ENCODE data around the gene IMMT. TPM values are rescaled to one million over a fixed set of nuclear protein-coding genes. Genes with fewer than 3 reads are reported as not detected.

The IMMT gene
- total RNA-seq, 4 donors from 2014 or later, result 42.6 to 54.3 (median 46.6) TPM

GRCh38 chr2:86147793-86148192 is 47.5 kb downstream of the IMMT start:
- H3K4me3 ChIP-seq, result no peak overlapping the region
- DNase-seq (ENCODE audit: low spot score in 2 of 2), result no peak
- no peaks in the 10 kb centered on the region for H3K4me1 ChIP-seq
- no peak overlapping the region for H3K27ac ChIP-seq
- no peaks in the 10 kb centered on the region for H3K9me3 ChIP-seq
- no peaks in the 10 kb centered on the region for H3K27me3 ChIP-seq
- 86 to 91% methylated on average over 2 of the region's 2 CpGs for WGBS, 2 donors
- peaks cover 0 to 86% (median 33%) of the 10 kb centered on the region in 3 donors for H3K36me3 ChIP-seq
- TF ChIP-seq EP300 (IDR thresholded peaks at IDR 0.05) (no peak), CTCF (IDR thresholded peaks at IDR 0.05) (no peak), POLR2A (IDR thresholded peaks at IDR 0.05) (no peak)

- H3K27me3 ChIP-seq, result no peaks in the 10 kb centered on the region
- no peaks in the 10 kb centered on the region for H3K9me3 ChIP-seq
- H3K4me1 ChIP-seq, result no peaks in the 10 kb centered on the region
- H3K36me3 ChIP-seq, result peaks cover 0 to 91% (median 16%) of the 10 kb centered on the region in 3 donors
- 74% methylated on average over 14 of the region's 14 CpGs for WGBS, 2 donors
- H3K4me3 ChIP-seq, result no peak overlapping the region
- TF ChIP-seq EP300 (IDR thresholded peaks at IDR 0.05) (no peak), CTCF (IDR thresholded peaks at IDR 0.05) (no peak), POLR2A (IDR thresholded peaks at IDR 0.05) (no peak)
- H3K27ac ChIP-seq, result no peak overlapping the region
- no peak for DNase-seq (ENCODE audit: low spot score in 2 of 2)
Measured at GRCh38 chr2:86143926-86144685, 51.2 kb downstream of the IMMT start.

GRCh38 chr2:86143307-86143706 is 52.0 kb downstream of the IMMT start:
- TF ChIP-seq POLR2A (IDR thresholded peaks at IDR 0.05) (no peak), EP300 (IDR thresholded peaks at IDR 0.05) (no peak), CTCF (IDR thresholded peaks at IDR 0.05) (no peak)
- 86 to 88% methylated on average over 6 of the region's 6 CpGs for WGBS, 2 donors
- Histone ChIP-seq H3K27me3 (no peaks in the 10 kb centered on the region), H3K27ac (no peak overlapping the region), H3K9me3 (no peaks in the 10 kb centered on the region), H3K36me3 (peaks cover 0 to 91% (median 16%) of the 10 kb centered on the region in 3 donors), H3K4me1 (no peaks in the 10 kb centered on the region), H3K4me3 (no peak overlapping the region)
- no peak for DNase-seq (ENCODE audit: low spot score in 2 of 2)

- peaks cover 0 to 91% (median 13%) of the 10 kb centered on the region in 3 donors for H3K36me3 ChIP-seq
- WGBS, 2 donors, result 54 to 59% methylated on average over 3 of the region's 3 CpGs
- TF ChIP-seq EP300 (IDR thresholded peaks at IDR 0.05) (no peak), CTCF (IDR thresholded peaks at IDR 0.05) (no peak), POLR2A (IDR thresholded peaks at IDR 0.05) (no peak)
Measured at GRCh38 chr2:86142436-86143257, 52.6 kb downstream of the IMMT start.

GRCh38 chr2:86140969-86141392 is 54.3 kb downstream of the IMMT start:
- 57 to 67% methylated on average over 4 of the region's 4 CpGs for WGBS, 2 donors
- H3K36me3 ChIP-seq, result peaks cover 0 to 91% (median 14%) of the 10 kb centered on the region in 3 donors
- no peaks in the 10 kb centered on the region for H3K4me1 ChIP-seq
- TF ChIP-seq POLR2A (IDR thresholded peaks at IDR 0.05) (no peak), CTCF (IDR thresholded peaks at IDR 0.05) (no peak)
- no peaks in the 10 kb centered on the region for H3K27me3 ChIP-seq
- H3K27ac ChIP-seq, result no peak overlapping the region
- H3K9me3 ChIP-seq, result no peaks in the 10 kb centered on the region
- DNase-seq (ENCODE audit: low spot score in 2 of 2), result no peak
- no peak overlapping the region for H3K4me3 ChIP-seq

More at GRCh38 chr2:86142436-86143257, 52.6 kb downstream of the IMMT start:
- Histone ChIP-seq H3K27ac (no peak overlapping the region), H3K4me3 (no peak overlapping the region), H3K27me3 (no peaks in the 10 kb centered on the region), H3K4me1 (no peaks in the 10 kb centered on the region), H3K9me3 (no peaks in the 10 kb centered on the region)
- no peak for DNase-seq (ENCODE audit: low spot score in 2 of 2)

Measured in tibial nerve (tissue), 4 donors.